VCaP (cell line): ENCODE measurements around the gene APOL4.
"Not testable (repeated sequence)": the region's sequence is repeated elsewhere in the genome, so short reads cannot be mapped to it uniquely, and the experiment has no call there.

Experiments used
- H3K27ac ChIP-seq: fragments of 450-650 bp; 2 replicates; pipeline ENCODE4 v1.5.1; 2017
- CTCF ChIP-seq: fragments of 450-650 bp; conservative IDR thresholded peaks from 2 replicates; pipeline ENCODE4 v1.5.1; 2017; ENCODE audit warnings: mild to moderate bottlenecking, moderate library complexity

The APOL4 gene

GRCh38 chr22:36210224-36210623 is 8.6 kb upstream of the APOL4 start:
- no peak overlapping the region for H3K27ac ChIP-seq
- TF ChIP-seq CTCF = no peak

GRCh38 chr22:36209488-36209908 is 7.9 kb upstream of the APOL4 start:
- H3K27ac ChIP-seq = not testable (repeated sequence)

- TF ChIP-seq CTCF = no peak
Measured at GRCh38 chr22:36208914-36209313, 7.3 kb upstream of the APOL4 start.

GRCh38 chr22:36208162-36208765 is 6.7 kb upstream of the APOL4 start:
- no peak for TF ChIP-seq CTCF
- no peak overlapping the region for H3K27ac ChIP-seq

More at GRCh38 chr22:36208914-36209313, 7.3 kb upstream of the APOL4 start:
- no peak overlapping the region for H3K27ac ChIP-seq

GRCh38 chr22:36206255-36206654 is 4.6 kb upstream of the APOL4 start:
- no peak for TF ChIP-seq CTCF
- H3K27ac ChIP-seq = no peak overlapping the region

GRCh38 chr22:36205573-36205972 is 4.0 kb upstream of the APOL4 start:
- not testable (repeated sequence) for H3K27ac ChIP-seq

- peak overlapping the region; percentile 98 for H3K27ac ChIP-seq
- TF ChIP-seq CTCF = no peak
Measured at GRCh38 chr22:36204632-36205015, 3.0 kb upstream of the APOL4 start.

- H3K27ac ChIP-seq = peak overlapping the region; percentile 98
- no peak for TF ChIP-seq CTCF
Measured at GRCh38 chr22:36204001-36204631, 2.5 kb upstream of the APOL4 start.

- H3K27ac ChIP-seq = peak overlapping the region; percentile 98
Measured at GRCh38 chr22:36203441-36203840, 1.8 kb upstream of the APOL4 start.
